Esophagus muscularis mucosa (tissue), 4 donors: ENCODE results near the gene SLC41A3.

Experiments used
- EP300 ChIP-seq: sonication (generic); formaldehyde crosslinking; IDR thresholded peaks from one replicate; pipeline ENCODE4 v1.6.1; 2017; ENCODE audit warnings: antibody characterized with exemption
- POLR2A ChIP-seq: fragments of 450-650 bp; IDR thresholded peaks from one replicate; pipeline ENCODE4 v1.6.1; 2017; ENCODE audit warnings: antibody characterized with exemption, moderate library complexity, mild to moderate bottlenecking, low read depth
- POLR2AphosphoS5 ChIP-seq, 2 donors: sonication (generic); formaldehyde crosslinking; IDR thresholded peaks; one replicate each; pipeline ENCODE4 v1.6.1; 2017; ENCODE audit warnings: antibody characterized with exemption in 2 of 2
- TF ChIP-seq, protein P1 (sequence below), 3 experiments: fragments of 200-600 bp in 2 of 3; fragments of 450-650 bp in 1 of 3; sonication (generic) in 2 of 3; IDR thresholded peaks; one replicate each; pipeline ENCODE4 v1.5.1; 2017 to 2019; ENCODE audit warnings: antibody characterized with exemption in 3 of 3, mild to moderate bottlenecking in 2 of 3, moderate library complexity in 1 of 3

- no peak for TF ChIP-seq POLR2A
- TF ChIP-seq, protein P1, sequence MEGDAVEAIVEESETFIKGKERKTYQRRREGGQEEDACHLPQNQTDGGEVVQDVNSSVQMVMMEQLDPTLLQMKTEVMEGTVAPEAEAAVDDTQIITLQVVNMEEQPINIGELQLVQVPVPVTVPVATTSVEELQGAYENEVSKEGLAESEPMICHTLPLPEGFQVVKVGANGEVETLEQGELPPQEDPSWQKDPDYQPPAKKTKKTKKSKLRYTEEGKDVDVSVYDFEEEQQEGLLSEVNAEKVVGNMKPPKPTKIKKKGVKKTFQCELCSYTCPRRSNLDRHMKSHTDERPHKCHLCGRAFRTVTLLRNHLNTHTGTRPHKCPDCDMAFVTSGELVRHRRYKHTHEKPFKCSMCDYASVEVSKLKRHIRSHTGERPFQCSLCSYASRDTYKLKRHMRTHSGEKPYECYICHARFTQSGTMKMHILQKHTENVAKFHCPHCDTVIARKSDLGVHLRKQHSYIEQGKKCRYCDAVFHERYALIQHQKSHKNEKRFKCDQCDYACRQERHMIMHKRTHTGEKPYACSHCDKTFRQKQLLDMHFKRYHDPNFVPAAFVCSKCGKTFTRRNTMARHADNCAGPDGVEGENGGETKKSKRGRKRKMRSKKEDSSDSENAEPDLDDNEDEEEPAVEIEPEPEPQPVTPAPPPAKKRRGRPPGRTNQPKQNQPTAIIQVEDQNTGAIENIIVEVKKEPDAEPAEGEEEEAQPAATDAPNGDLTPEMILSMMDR (IDR thresholded peaks at IDR 0.05), result no peak
- no peak for TF ChIP-seq POLR2AphosphoS5 (IDR thresholded peaks at IDR 0.05)
- no peak for TF ChIP-seq EP300
Observed at GRCh38 chr3:126098391-126098858, 14.5 kb upstream of the SLC41A3 start.
